Keratinocyte (primary cell): ENCODE results near the gene SOX2.

Experiments
- CTCF ChIP-seq, 3 experiments: IDR thresholded peaks in 1 of 3; conservative IDR thresholded peaks in 1 of 3; optimal IDR thresholded peaks in 1 of 3; 2 replicates in 2 of 3; 3 replicates in 1 of 3; pipeline versions ENCODE3 to v1.5.1; 2011; ENCODE audit warnings: low read length in 3 of 3, mild to moderate bottlenecking in 3 of 3, moderate library complexity in 2 of 3, control low read depth in 1 of 3, inconsistent platforms in 1 of 3; ENCODE audit not compliant: insufficient read depth in 2 of 3; ENCODE audit errors: extremely low read depth in 1 of 3
- EZH2 ChIP-seq: IDR thresholded peaks from one replicate; pipeline ENCODE4 v1.6.1; 2012; ENCODE audit warnings: inconsistent platforms, mild to moderate bottlenecking, low read length, moderate library complexity

GRCh38 chr3:181725830-181726229 lies 14.1 kb downstream of the SOX2 start:
- no peak for TF ChIP-seq CTCF (optimal IDR thresholded peaks at IDR 0.05 in 1 of 3, IDR thresholded peaks at IDR 0.05 in 1 of 3, conservative IDR thresholded peaks at IDR 0.05 in 1 of 3; ENCODE audit: extremely low read depth in 1 of 3, insufficient read depth in 2 of 3, low read length in 3 of 3)
- TF ChIP-seq EZH2, result no peak
